ENCODE measurements around the gene CHCHD4. TPM values are rescaled to one million over a fixed set of nuclear protein-coding genes. Genes with fewer than 3 reads are reported as not detected.

Gene CHCHD4
- polyA plus RNA-seq, 1 of the 3 experiments (the other 2 are of a cell fraction), result 15.4 TPM

DNA sequence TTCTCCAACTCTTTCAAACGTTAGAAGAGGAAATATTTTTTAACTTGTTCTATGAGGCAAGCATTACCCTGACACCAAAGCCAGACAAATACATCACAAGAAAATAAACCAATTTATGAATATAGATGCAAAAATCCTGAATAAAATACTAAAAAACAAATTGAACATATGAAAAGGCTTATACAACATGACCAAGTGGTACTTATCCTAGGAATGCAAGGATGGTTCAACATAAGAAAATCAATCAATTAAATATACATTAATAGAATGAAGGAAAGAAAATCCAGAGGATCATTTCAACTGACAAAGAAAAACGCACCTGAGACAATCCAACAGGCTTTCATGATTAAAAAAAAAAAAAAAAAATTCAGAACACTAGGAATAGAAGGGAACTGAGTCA is 36.6 kb upstream of the CHCHD4 start:
- Histone ChIP-seq H3K79me2 (ENCODE audit: insufficient read depth) (peaks cover 61% of the 10 kb centered on the region), H3K9me2 (no peaks in the 10 kb centered on the region), H3K9ac (no peak overlapping the region), H3K4me2 (no peak overlapping the region), H3F3A (replicated peaks; ENCODE audit: insufficient read depth) (no peaks in the 10 kb centered on the region), H3K36me3 (replicated peaks in 1 of 2; ENCODE audit: control insufficient read depth in 1 of 2, insufficient read depth in 2 of 2, low read length in 1 of 2) (peaks cover 93% of the 10 kb centered on the region in 2 experiments), H4K20me1 (ENCODE audit: insufficient read depth) (no peaks in the 10 kb centered on the region), H3K9me3 (peaks cover 9% of the 10 kb centered on the region; the same call in 1 of the 2 replicates), H3K27me3 (ENCODE audit: insufficient read depth) (no peaks in the 10 kb centered on the region), H3K27ac (ENCODE audit: low read depth in 2 of 2, low read length in 1 of 2) (no peak overlapping the region), H3K4me1 (ENCODE audit: control insufficient read depth in 1 of 2, insufficient read depth in 2 of 2, low read depth in 1 of 2, low read length in 1 of 2) (no peaks in the 10 kb centered on the region), H2AFZ (ENCODE audit: low read depth) (no peak overlapping the region), H3K4me3 (ENCODE audit: low read depth in 2 of 2, low read length in 1 of 2) (no peak overlapping the region)
- DNase-seq, result no peak
- CTCF ChIA-PET, result interaction anchor here (0.6 kb wide), 1 partner anchor 44 kb away, joined by 3 read pairs; no protein-coding TSS in a partner anchor
- POLR2A ChIA-PET, result no interaction called here
- WGBS (ENCODE audit: low lambda C conversion rate), result 96% methylated on average over 2 of the region's 2 CpGs
- no peak for TF ChIP-seq FOXJ3 (CRISPR knock-in tag; IDR thresholded peaks at IDR 0.05)
- TF ChIP-seq JUND (IDR thresholded peaks at IDR 0.05), result no peak
- TF ChIP-seq RAD21 (IDR thresholded peaks at IDR 0.05; ENCODE audit: low read length), result no peak
- TF ChIP-seq, protein P1, sequence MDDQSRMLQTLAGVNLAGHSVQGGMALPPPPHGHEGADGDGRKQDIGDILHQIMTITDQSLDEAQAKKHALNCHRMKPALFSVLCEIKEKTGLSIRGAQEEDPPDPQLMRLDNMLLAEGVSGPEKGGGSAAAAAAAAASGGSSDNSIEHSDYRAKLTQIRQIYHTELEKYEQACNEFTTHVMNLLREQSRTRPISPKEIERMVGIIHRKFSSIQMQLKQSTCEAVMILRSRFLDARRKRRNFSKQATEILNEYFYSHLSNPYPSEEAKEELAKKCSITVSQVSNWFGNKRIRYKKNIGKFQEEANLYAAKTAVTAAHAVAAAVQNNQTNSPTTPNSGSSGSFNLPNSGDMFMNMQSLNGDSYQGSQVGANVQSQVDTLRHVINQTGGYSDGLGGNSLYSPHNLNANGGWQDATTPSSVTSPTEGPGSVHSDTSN (IDR thresholded peaks at IDR 0.05), result no peak
- no peak for TF ChIP-seq FOXM1 (IDR thresholded peaks at IDR 0.05; ENCODE audit: low read depth)
- TF ChIP-seq, protein P2, sequence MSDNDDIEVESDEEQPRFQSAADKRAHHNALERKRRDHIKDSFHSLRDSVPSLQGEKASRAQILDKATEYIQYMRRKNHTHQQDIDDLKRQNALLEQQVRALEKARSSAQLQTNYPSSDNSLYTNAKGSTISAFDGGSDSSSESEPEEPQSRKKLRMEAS (IDR thresholded peaks at IDR 0.05; ENCODE audit: low read depth), result no peak
- no peak for TF ChIP-seq GABPA (IDR thresholded peaks at IDR 0.05; ENCODE audit: low read depth)
- no peak for TF ChIP-seq NRF1 (IDR thresholded peaks at IDR 0.05; ENCODE audit: low read depth, low read length)
- TF ChIP-seq, protein P3, sequence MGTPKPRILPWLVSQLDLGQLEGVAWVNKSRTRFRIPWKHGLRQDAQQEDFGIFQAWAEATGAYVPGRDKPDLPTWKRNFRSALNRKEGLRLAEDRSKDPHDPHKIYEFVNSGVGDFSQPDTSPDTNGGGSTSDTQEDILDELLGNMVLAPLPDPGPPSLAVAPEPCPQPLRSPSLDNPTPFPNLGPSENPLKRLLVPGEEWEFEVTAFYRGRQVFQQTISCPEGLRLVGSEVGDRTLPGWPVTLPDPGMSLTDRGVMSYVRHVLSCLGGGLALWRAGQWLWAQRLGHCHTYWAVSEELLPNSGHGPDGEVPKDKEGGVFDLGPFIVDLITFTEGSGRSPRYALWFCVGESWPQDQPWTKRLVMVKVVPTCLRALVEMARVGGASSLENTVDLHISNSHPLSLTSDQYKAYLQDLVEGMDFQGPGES (IDR thresholded peaks at IDR 0.05; ENCODE audit: low read depth, low read length), result no peak
- no peak for TF ChIP-seq EP300 (IDR thresholded peaks at IDR 0.05; ENCODE audit: borderline replicate concordance in 1 of 2, low read depth in 1 of 2, low read length in 1 of 2)

DNA sequence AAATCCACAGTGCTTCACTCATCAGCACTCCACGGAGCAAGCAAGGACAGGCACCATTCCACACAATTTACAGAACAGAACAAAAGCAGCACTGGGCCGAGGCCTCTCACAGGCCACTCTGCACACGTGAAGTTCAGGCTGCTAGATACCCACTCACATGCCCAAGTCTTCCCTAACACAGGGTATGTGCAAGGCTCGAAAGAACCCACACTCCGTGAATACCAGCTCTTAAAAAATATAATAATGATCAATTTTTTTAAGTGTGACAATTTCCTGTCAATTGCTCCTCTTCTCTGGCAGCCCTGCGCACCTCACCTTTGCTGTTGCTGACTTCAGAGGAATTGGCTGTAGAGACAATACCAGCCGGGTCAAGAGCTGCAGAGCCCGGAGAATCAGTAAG is 34.8 kb upstream of the CHCHD4 start:
- no peak overlapping the region for H3K4me3 ChIP-seq (ENCODE audit: low read depth in 2 of 2, low read length in 1 of 2)
- H3K9me2 ChIP-seq, result no peaks in the 10 kb centered on the region
- no peaks in the 10 kb centered on the region for H3K4me1 ChIP-seq (ENCODE audit: control insufficient read depth in 1 of 2, insufficient read depth in 2 of 2, low read depth in 1 of 2, low read length in 1 of 2)
- H3K36me3 ChIP-seq (replicated peaks in 1 of 2; ENCODE audit: control insufficient read depth in 1 of 2, insufficient read depth in 2 of 2, low read length in 1 of 2), result peaks cover 87 to 92% of the 10 kb centered on the region in 2 experiments
- no peaks in the 10 kb centered on the region for H3F3A ChIP-seq (replicated peaks; ENCODE audit: insufficient read depth)
- no peaks in the 10 kb centered on the region for H3K27me3 ChIP-seq (ENCODE audit: insufficient read depth)
- POLR2A ChIA-PET, result interaction anchor here (1.0 kb wide), 1 partner anchor 34 kb away, joined by 3 read pairs; the partner anchor contains the start of genes CHCHD4 and TMEM43
- DNase-seq, result no peak
- no peak overlapping the region for H2AFZ ChIP-seq (ENCODE audit: low read depth)
- H3K27ac ChIP-seq (ENCODE audit: low read depth in 2 of 2, low read length in 1 of 2), result no peak overlapping the region
- H3K9me3 ChIP-seq, result peaks cover 9% of the 10 kb centered on the region; the same call in 1 of the 2 replicates
- peaks cover 71% of the 10 kb centered on the region for H3K79me2 ChIP-seq (ENCODE audit: insufficient read depth)
- no peaks in the 10 kb centered on the region for H4K20me1 ChIP-seq (ENCODE audit: insufficient read depth)
- TF ChIP-seq, protein P3 (IDR thresholded peaks at IDR 0.05; ENCODE audit: low read depth, low read length), result no peak
- TF ChIP-seq, protein P4, sequence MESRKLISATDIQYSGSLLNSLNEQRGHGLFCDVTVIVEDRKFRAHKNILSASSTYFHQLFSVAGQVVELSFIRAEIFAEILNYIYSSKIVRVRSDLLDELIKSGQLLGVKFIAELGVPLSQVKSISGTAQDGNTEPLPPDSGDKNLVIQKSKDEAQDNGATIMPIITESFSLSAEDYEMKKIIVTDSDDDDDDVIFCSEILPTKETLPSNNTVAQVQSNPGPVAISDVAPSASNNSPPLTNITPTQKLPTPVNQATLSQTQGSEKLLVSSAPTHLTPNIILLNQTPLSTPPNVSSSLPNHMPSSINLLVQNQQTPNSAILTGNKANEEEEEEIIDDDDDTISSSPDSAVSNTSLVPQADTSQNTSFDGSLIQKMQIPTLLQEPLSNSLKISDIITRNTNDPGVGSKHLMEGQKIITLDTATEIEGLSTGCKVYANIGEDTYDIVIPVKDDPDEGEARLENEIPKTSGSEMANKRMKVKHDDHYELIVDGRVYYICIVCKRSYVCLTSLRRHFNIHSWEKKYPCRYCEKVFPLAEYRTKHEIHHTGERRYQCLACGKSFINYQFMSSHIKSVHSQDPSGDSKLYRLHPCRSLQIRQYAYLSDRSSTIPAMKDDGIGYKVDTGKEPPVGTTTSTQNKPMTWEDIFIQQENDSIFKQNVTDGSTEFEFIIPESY (IDR thresholded peaks at IDR 0.05; ENCODE audit: borderline replicate concordance, low read depth), result no peak
- WGBS (ENCODE audit: low lambda C conversion rate), result 95% methylated on average over 8 of the region's 8 CpGs
- H3K9ac ChIP-seq, result no peak overlapping the region
- H3K4me2 ChIP-seq, result no peak overlapping the region
- CTCF ChIA-PET, result interaction anchor here (2.0 kb wide), 1 partner anchor 10 kb away, joined by 7 read pairs; no protein-coding TSS in a partner anchor
